Mucosa of stomach (tissue), 1 donor: ENCODE results near the gene MTFMT.

Source experiments
- H3K27me3 ChIP-seq: one replicate; pipeline ENCODE4 v1.7.0; 2013; ENCODE audit warnings: mild to moderate bottlenecking, low read length; ENCODE audit not compliant: control insufficient read depth, insufficient read depth
- H3K36me3 ChIP-seq: one replicate; pipeline ENCODE4 v1.7.0; 2013; ENCODE audit warnings: low read length; ENCODE audit not compliant: control insufficient read depth, insufficient read depth
- H3K4me1 ChIP-seq: one replicate; pipeline ENCODE4 v1.7.0; 2013; ENCODE audit warnings: mild to moderate bottlenecking, low read length; ENCODE audit not compliant: control insufficient read depth, insufficient read depth
- H3K4me3 ChIP-seq: one replicate; pipeline ENCODE4 v1.7.0; 2013; ENCODE audit warnings: low read length
- H3K9ac ChIP-seq: one replicate; pipeline ENCODE4 v1.7.0; 2013; ENCODE audit warnings: mild to moderate bottlenecking, low read length, moderate library complexity
- H3K9me3 ChIP-seq: one replicate; pipeline ENCODE4 v1.7.0; 2013; ENCODE audit warnings: mild to moderate bottlenecking, low read length, moderate library complexity; ENCODE audit not compliant: control insufficient read depth
- donor health status: Pancreatic carcinoma.

MTFMT gene

DNA sequence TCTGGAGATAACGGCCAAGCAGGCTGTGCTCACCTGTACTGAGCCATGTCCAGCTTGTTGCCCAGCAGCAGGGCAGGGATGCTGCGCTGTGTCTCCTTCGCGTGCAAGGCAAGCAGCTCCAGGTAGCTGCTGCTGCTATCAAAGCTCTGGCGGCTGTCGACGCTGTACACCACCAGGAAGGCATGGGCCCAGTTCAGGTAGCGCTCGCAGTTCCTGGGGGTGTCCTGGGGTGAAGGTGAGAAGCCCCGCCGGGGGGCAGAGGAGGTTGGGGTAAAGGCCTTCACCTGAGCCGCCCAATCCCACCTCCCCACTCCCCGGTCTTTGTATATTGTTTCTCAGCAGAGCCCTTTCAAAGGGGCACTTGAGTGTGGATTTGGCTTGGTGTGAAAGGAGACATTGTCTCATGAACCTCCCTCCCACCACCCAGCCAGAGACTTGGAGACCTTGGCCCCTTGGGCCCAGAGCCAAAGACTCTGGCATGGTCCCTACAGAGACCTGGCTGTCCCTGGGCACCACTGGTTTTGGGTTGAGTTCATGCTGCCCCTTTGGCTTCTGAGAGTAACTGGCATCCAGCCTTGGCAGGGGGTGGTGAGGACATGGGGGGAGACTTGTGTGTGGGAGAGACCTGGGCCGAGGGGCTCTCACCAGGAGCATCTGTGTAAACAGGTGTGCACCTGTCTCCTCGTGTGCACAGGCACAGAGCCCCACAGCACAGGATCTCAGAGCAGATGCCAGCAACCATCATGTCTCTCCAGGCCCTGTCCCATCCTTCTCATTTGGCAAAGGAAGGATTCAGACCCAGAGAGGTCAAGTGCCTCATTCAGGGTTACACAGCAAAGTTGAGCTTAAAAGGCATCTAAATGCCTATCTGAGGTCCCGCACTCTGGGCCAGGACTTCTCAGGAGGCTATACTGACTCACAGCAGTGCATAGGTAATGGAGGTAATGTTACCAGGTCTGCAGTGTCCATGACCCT, 29.2 kb upstream of the MTFMT start:
- Histone ChIP-seq H3K36me3 (no peaks in the 10 kb centered on the region), H3K4me3 (no peak overlapping the region), H3K9me3 (no peaks in the 10 kb centered on the region), H3K4me1 (peaks cover 29% of the 10 kb centered on the region), H3K9ac (no peak overlapping the region), H3K27me3 (no peaks in the 10 kb centered on the region)

DNA sequence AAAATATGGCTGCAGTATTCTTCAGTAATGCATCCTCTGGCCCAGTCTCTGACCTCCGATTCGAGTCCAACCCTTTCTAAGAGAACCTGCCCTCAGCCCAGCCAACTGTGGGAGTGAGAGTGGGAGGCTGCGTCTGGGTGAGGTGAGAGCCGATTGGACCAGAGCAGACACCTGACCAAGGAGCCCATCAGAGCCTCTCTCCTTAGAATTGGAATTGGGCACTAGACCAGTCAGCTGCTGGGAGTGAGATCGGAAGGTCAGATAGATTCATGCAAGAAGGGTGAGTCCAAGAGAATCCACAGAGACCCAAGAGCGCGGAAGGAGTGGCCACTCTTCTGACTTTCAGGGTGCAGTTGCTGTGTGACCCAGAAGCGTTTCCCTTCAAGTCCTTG, 28.1 kb upstream of the MTFMT start:
- Histone ChIP-seq H3K4me3 (no peak overlapping the region), H3K27me3 (no peaks in the 10 kb centered on the region), H3K9me3 (no peaks in the 10 kb centered on the region), H3K9ac (no peak overlapping the region), H3K4me1 (peaks cover 29% of the 10 kb centered on the region), H3K36me3 (no peaks in the 10 kb centered on the region)

DNA sequence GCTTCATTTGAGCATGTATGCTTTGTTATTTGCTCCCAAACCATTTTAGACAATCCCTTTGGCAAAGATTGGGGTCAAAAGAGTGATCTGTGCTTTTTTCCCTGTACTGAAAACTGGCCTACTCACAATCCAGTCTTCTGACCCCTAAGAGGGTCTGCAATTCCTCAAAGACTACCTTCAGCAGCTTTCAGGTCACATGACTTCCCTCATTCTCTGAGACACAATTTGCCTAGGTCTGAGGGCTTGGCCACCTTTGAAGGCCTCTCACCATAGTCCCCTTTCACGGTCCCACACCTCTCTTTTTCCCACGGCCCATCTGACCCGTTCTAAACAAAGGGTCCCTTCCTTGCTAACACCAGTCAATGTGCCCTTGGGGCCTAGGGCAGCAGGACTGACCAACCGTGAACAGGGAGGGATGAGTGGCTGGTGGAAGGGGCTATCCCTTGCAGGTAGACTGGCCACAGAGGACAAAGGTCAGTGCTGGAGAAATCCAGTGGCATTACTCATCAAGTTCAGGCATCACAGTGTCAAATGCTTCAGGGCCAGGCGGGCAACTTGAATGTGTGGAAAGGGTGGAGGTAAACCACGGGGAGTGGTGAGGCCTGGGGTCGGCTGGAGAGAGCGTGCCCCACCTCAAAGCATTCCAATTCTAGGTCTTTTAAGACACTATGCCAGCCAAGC, 27.6 kb upstream of the MTFMT start:
- peaks cover 29% of the 10 kb centered on the region for H3K4me1 ChIP-seq
- H3K9ac ChIP-seq: no peak overlapping the region
- no peak overlapping the region for H3K4me3 ChIP-seq
- H3K36me3 ChIP-seq: no peaks in the 10 kb centered on the region
- no peaks in the 10 kb centered on the region for H3K9me3 ChIP-seq
- H3K27me3 ChIP-seq: no peaks in the 10 kb centered on the region

DNA sequence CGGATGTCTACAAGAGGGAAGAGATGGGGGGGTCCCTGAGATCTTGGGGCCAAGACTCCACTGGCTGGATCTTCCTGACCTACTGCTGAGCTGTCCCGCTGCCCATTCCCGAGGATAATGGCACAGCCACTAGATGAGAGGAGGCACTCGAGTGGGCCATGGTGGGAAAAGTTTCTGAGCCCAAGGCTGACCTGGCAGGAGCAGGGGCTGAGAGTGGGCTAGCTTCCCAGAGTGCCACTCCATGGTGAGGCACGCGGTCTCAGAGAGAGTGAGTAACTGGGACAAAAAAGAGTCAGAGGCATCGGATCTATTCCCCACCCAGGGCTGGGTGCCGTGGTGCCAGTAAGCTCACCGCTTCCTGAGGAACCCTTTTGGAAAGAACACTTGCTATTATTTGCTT, 26.7 kb upstream of the MTFMT start:
- Histone ChIP-seq H3K27me3 (no peaks in the 10 kb centered on the region), H3K9ac (no peak overlapping the region), H3K4me1 (peaks cover 29% of the 10 kb centered on the region), H3K9me3 (no peaks in the 10 kb centered on the region), H3K4me3 (no peak overlapping the region), H3K36me3 (no peaks in the 10 kb centered on the region)

DNA sequence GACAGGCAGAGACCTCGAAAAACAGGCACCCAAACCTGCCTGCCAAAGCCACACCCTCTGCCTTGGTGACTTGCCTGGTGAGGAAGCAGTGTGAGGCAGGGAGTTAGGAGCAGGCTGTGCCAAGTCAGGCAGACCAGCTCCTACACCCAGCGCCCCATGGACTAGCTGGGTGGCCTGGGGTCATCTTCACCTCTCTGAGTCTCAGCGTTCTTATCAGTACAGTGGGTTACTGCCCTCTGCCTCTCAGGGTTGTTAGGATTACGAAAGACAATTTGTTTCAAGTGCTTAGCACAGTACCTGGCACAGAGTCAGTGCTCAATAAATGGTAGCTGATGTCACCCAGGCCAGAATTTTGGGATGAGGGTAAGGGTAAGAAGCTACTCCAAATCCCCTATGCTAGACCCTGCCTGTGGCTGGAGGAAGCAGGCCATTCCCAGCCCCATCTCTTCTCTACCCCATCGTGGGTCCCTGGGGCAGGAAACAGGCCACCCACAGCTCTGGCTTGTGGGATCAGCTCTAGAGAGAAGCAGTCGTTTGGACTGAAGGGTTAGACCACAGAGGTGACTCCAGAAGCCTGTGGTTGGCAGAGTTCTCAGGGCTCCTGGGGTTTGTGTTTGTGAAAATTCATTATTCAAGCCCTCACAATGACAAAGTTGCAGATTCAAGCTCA, 25.9 kb upstream of the MTFMT start:
- Histone ChIP-seq H3K27me3 (no peaks in the 10 kb centered on the region), H3K9ac (no peak overlapping the region), H3K36me3 (no peaks in the 10 kb centered on the region), H3K4me1 (peaks cover 29% of the 10 kb centered on the region), H3K9me3 (no peaks in the 10 kb centered on the region), H3K4me3 (no peak overlapping the region)

DNA sequence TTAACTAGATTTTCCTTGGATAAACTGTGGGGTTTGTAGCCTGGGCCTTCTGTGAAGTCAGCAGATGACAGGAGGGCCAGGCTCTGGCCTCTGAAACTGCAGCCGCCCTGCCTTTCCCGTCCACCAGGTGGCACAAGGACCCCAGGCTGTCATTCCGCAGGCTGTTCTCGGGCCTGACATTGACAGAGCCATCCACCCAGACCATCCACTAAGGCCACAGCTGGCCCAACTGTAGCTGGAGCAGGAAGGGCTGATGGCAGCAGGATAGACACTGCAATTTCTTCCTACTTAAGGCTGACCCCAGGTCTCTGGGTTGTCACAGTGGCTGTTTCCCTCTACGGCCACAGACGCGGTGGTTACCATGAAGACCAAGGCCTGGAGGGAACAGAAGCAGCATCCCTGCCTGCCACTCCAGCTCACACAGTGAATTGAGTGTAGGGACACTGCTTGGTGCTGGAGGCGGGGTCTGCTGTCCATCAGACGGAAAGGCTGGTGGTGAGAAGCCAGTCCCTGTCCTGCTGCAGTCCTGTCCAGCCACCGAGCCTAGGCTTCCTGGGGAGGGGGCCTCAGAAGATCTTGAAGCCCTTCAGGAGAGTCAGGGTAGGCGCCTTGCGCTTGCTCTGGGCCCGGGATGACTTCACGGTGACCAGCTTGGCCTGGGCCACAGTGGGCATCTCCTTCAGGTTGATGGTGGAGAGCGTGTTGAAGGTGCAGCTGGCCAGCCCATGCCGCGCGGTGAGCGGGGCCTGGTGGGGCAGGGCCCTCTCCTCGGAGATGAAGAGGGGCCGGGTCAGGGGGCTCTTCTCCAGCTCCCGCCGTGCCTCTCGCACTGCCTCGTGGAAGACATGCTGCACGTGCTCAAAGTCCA, 25.1 kb upstream of the MTFMT start:
- Histone ChIP-seq H3K9me3 (no peaks in the 10 kb centered on the region), H3K4me3 (no peak overlapping the region), H3K9ac (no peak overlapping the region), H3K4me1 (peaks cover 34% of the 10 kb centered on the region), H3K27me3 (no peaks in the 10 kb centered on the region), H3K36me3 (no peaks in the 10 kb centered on the region)

DNA sequence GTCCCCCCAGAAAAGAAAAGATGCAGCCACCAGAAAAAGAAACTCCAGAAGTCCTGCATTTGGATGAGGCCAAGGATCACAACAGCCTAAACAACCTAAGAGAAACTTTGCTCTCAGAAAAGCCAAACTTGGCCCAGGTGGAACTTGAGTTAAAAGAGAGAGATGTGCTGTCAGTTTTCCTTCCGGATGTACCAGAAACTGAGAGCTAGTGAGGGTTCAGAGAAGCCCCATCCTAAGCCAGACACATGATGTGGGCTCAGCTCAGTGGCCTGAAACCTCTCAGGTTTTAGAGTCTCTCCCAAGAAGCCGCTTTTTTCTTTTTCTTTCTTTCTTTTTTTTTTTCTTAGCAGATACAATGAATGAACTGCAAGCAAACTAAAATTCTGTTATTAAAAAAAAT, 23.5 kb upstream of the MTFMT start:
- Histone ChIP-seq H3K9me3 (no peaks in the 10 kb centered on the region), H3K36me3 (no peaks in the 10 kb centered on the region), H3K9ac (no peak overlapping the region), H3K4me1 (peaks cover 39% of the 10 kb centered on the region), H3K4me3 (no peak overlapping the region), H3K27me3 (no peaks in the 10 kb centered on the region)

DNA sequence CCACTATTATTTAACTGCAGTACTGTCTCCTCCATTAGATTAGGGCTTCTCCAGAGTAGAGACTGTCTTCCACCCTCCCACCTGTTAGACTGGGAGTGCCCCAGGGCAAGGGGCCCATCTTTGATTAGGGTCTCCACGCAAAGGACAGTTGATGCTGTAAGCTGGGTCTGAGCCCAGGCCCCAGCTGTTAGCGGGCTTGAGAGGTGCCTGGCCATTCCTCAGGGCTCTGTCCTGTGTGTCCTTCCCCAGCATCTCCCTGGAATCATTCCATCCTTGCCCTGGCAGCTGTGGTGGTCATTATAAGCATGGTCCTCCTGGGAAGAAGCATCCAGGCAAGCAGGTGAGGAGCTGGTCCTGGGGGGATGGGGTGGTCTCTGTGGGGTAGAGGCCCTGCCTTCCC, 21.8 kb upstream of the MTFMT start:
- Histone ChIP-seq H3K27me3 (no peaks in the 10 kb centered on the region), H3K9me3 (no peaks in the 10 kb centered on the region), H3K4me1 (peaks cover 24% of the 10 kb centered on the region), H3K9ac (no peak overlapping the region), H3K4me3 (no peak overlapping the region), H3K36me3 (no peaks in the 10 kb centered on the region)

DNA sequence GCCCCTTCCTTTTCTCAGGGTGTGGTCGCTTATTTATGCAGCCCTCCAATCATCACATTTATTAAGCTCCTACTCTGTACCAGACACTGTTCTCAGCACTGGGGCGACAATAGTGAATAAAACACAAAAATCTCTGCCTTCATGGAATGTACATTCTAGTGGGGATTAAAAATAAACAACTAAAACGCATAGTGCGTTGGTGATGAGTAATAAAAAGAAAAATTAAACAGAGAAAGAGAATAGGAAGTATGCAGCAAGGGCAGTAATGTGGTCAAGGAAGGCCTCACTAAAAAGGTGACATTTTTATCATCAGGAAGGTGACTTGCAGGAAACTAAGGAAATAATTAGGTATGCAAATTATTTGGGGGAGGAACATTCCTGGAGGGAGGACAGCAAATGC, 20.8 kb upstream of the MTFMT start:
- H3K27me3 ChIP-seq: no peaks in the 10 kb centered on the region
- no peak overlapping the region for H3K9ac ChIP-seq
- H3K4me3 ChIP-seq: no peak overlapping the region
- no peaks in the 10 kb centered on the region for H3K9me3 ChIP-seq
- H3K4me1 ChIP-seq: peaks cover 24% of the 10 kb centered on the region
- no peaks in the 10 kb centered on the region for H3K36me3 ChIP-seq

DNA sequence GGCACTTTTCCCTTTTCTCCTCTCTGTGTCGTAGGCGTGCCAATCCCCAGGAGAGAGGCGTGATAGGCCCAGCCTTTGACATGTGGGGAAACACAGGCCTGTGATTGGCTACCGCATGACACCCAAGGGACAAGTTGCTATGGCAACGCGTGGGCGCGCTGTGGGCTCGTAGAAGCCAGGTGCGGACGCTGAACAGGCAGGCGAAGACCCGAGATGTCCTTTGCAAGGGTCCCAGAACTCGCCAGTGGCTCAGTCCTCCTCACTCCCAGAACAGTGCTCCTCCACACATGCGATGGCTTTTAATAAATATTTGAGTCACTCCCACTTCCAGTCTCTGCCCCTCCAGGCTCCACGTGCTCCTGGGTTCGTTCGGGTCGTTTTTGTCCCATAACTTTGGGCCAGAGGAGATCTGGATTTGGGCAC, 20.0 kb upstream of the MTFMT start:
- Histone ChIP-seq H3K9ac (peak overlapping the region; percentile 37), H3K4me1 (peaks cover 23% of the 10 kb centered on the region), H3K36me3 (no peaks in the 10 kb centered on the region), H3K4me3 (no peak overlapping the region), H3K27me3 (no peaks in the 10 kb centered on the region), H3K9me3 (no peaks in the 10 kb centered on the region)

DNA sequence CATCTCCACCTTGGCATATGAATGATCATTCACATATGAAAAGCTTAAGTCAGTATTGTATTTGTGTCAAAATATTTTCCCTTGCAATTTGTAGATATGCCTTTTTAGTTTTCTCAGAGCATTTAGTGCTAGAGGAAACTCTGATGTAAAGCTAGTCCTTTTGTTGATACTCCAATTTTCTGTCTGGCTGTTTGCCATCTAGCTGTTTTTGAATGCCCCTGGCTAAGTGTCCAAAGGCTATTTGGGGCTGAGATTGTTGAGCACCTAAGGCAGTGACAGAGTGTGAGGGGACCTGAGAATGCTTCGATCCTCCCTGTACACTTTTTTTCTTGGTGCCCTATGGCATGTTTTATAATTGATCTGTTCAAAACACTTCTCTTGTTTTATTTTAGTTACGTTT, 18.8 kb upstream of the MTFMT start:
- Histone ChIP-seq H3K4me3 (no peak overlapping the region), H3K9me3 (no peaks in the 10 kb centered on the region), H3K9ac (no peak overlapping the region), H3K27me3 (no peaks in the 10 kb centered on the region), H3K36me3 (no peaks in the 10 kb centered on the region), H3K4me1 (peaks cover 27% of the 10 kb centered on the region)
